Subcutaneous abdominal adipose tissue (tissue), 5 donors: ENCODE results near the gene EPN3.

Source experiments
- H3K27ac ChIP-seq: one replicate; pipeline ENCODE4 v1.7.0; 2013; ENCODE audit warnings: low read depth, mild to moderate bottlenecking, inconsistent platforms, low read length, moderate library complexity
- H3K27me3 ChIP-seq, 5 donors: one replicate each; pipeline ENCODE4 v1.7.0; 2013; ENCODE audit warnings: low read length in 5 of 5, inconsistent platforms in 1 of 5; ENCODE audit not compliant: control insufficient read depth in 5 of 5, insufficient read depth in 4 of 5
- H3K36me3 ChIP-seq, 5 donors: one replicate each; pipeline ENCODE4 v1.7.0; 2013; ENCODE audit warnings: low read length in 5 of 5; ENCODE audit not compliant: control insufficient read depth in 5 of 5, insufficient read depth in 5 of 5
- H3K4me1 ChIP-seq, 5 donors: one replicate each; pipeline ENCODE4 v1.7.0; 2013; ENCODE audit warnings: low read length in 5 of 5, mild to moderate bottlenecking in 3 of 5, moderate library complexity in 1 of 5; ENCODE audit not compliant: control insufficient read depth in 5 of 5, insufficient read depth in 5 of 5
- H3K4me3 ChIP-seq, 5 donors: one replicate each; pipeline ENCODE4 v1.7.0; 2013; ENCODE audit warnings: low read length in 5 of 5, low read depth in 1 of 5
- H3K9ac ChIP-seq, 5 donors: one replicate each; pipeline ENCODE4 v1.7.0; 2013; ENCODE audit warnings: low read length in 5 of 5, mild to moderate bottlenecking in 4 of 5, moderate library complexity in 3 of 5
- H3K9me3 ChIP-seq, 5 donors: one replicate each; pipeline ENCODE4 v1.7.0; 2013; ENCODE audit warnings: low read length in 5 of 5; ENCODE audit not compliant: control insufficient read depth in 5 of 5
- donor health status: healthy.
- donor health status: healthy.
- donor health status: healthy.
- donor health status: healthy.
- donor health status: healthy.

EPN3 gene

GRCh38 chr17:50532452-50533024, at the start of gene EPN3:
Gene EPN3, plus strand, starts transcription at chr17:50532735. Its CDS starts 3,822 bp downstream, at chr17:50536557.
- peak within 1 kb of the TSS in 2 of 5 donors; percentile 4 to 28 for H3K4me3 ChIP-seq
- H3K9me3 ChIP-seq: no peaks in the 10 kb centered on the region
- H3K4me1 ChIP-seq: peaks cover 0 to 22% (median 16%) of the 10 kb centered on the region in 5 donors
- H3K36me3 ChIP-seq: no peaks in the 10 kb centered on the region
- no peak within 1 kb of the TSS for H3K27ac ChIP-seq
- H3K9ac ChIP-seq: no peak within 1 kb of the TSS
- peaks cover 26 to 43% (median 39%) of the 10 kb centered on the region in 5 donors for H3K27me3 ChIP-seq

GRCh38 chr17:50483266-50483665, 49.3 kb upstream of the EPN3 start:
- peaks cover 4 to 45% (median 35%) of the 10 kb centered on the region in 5 donors for H3K36me3 ChIP-seq

GRCh38 chr17:50484386-50485155, 48.0 kb upstream of the EPN3 start:
- no peak overlapping the region for H3K4me3 ChIP-seq
- peak overlapping the region; percentile 85 for H3K27ac ChIP-seq
- H3K9me3 ChIP-seq: no peaks in the 10 kb centered on the region
- peaks cover 4 to 45% (median 39%) of the 10 kb centered on the region in 5 donors for H3K36me3 ChIP-seq
- no peaks in the 10 kb centered on the region for H3K27me3 ChIP-seq
- peaks cover 7 to 33% (median 30%) of the 10 kb centered on the region in 5 donors for H3K4me1 ChIP-seq
- H3K9ac ChIP-seq: peak overlapping the region in 2 of 5 donors; percentile 41 to 54

More at GRCh38 chr17:50483266-50483665, 49.3 kb upstream of the EPN3 start:
- peak overlapping the region; percentile 85 for H3K27ac ChIP-seq
- H3K9ac ChIP-seq: peak overlapping the region in 3 of 5 donors; percentile 28 to 49 (median 33)
- H3K27me3 ChIP-seq: no peaks in the 10 kb centered on the region
- peaks cover 10 to 44% (median 37%) of the 10 kb centered on the region in 5 donors for H3K4me1 ChIP-seq
- H3K4me3 ChIP-seq: no peak overlapping the region
- H3K9me3 ChIP-seq: no peaks in the 10 kb centered on the region

GRCh38 chr17:50487213-50488096, 45.1 kb upstream of the EPN3 start:
- Histone ChIP-seq H3K27ac (no peak overlapping the region), H3K36me3 (peaks cover 4 to 39% (median 33%) of the 10 kb centered on the region in 5 donors), H3K27me3 (no peaks in the 10 kb centered on the region), H3K9ac (no peak overlapping the region), H3K4me1 (peaks cover 3 to 21% (median 19%) of the 10 kb centered on the region in 5 donors), H3K4me3 (no peak overlapping the region), H3K9me3 (no peaks in the 10 kb centered on the region)

- peaks cover 4 to 32% (median 27%) of the 10 kb centered on the region in 5 donors for H3K36me3 ChIP-seq
- no peak overlapping the region for H3K4me3 ChIP-seq
- no peaks in the 10 kb centered on the region for H3K27me3 ChIP-seq
- H3K4me1 ChIP-seq: peaks cover 0 to 8% (median 6%) of the 10 kb centered on the region in 5 donors
- no peak overlapping the region for H3K9ac ChIP-seq
- no peak overlapping the region for H3K27ac ChIP-seq
- no peaks in the 10 kb centered on the region for H3K9me3 ChIP-seq
Observed at GRCh38 chr17:50488880-50489279, 43.7 kb upstream of the EPN3 start.

- no peak overlapping the region for H3K4me3 ChIP-seq
- H3K36me3 ChIP-seq: peaks cover 0 to 11% (median 9%) of the 10 kb centered on the region in 5 donors
- H3K27me3 ChIP-seq: no peaks in the 10 kb centered on the region
- no peak overlapping the region for H3K27ac ChIP-seq
- no peaks in the 10 kb centered on the region for H3K9me3 ChIP-seq
- no peaks in the 10 kb centered on the region for H3K4me1 ChIP-seq
- no peak overlapping the region for H3K9ac ChIP-seq
Observed at GRCh38 chr17:50491505-50491904, 41.0 kb upstream of the EPN3 start.

- H3K36me3 ChIP-seq: peaks cover 0 to 9% (median 4%) of the 10 kb centered on the region in 5 donors
- no peak overlapping the region for H3K4me3 ChIP-seq
- H3K27me3 ChIP-seq: no peaks in the 10 kb centered on the region
- H3K27ac ChIP-seq: no peak overlapping the region
- H3K9me3 ChIP-seq: no peaks in the 10 kb centered on the region
- H3K4me1 ChIP-seq: no peaks in the 10 kb centered on the region
- no peak overlapping the region for H3K9ac ChIP-seq
Observed at GRCh38 chr17:50492214-50492613, 40.3 kb upstream of the EPN3 start.

GRCh38 chr17:50493744-50494143, 38.8 kb upstream of the EPN3 start:
- H3K27ac ChIP-seq: no peak overlapping the region
- H3K4me1 ChIP-seq: no peaks in the 10 kb centered on the region
- no peaks in the 10 kb centered on the region for H3K9me3 ChIP-seq
- no peaks in the 10 kb centered on the region for H3K27me3 ChIP-seq
- no peak overlapping the region for H3K4me3 ChIP-seq
- H3K9ac ChIP-seq: no peak overlapping the region
- no peaks in the 10 kb centered on the region for H3K36me3 ChIP-seq

GRCh38 chr17:50495217-50495823, 37.2 kb upstream of the EPN3 start:
- Histone ChIP-seq H3K27ac (no peak overlapping the region), H3K4me3 (no peak overlapping the region), H3K9me3 (no peaks in the 10 kb centered on the region), H3K9ac (no peak overlapping the region), H3K36me3 (no peaks in the 10 kb centered on the region), H3K27me3 (no peaks in the 10 kb centered on the region), H3K4me1 (no peaks in the 10 kb centered on the region)
